NCI-H2171 treated with DMSO at 0.1 percent for 48 hours (cell line): ENCODE data around the gene RTP4.
A peak's percentile ranks its signal among the peaks of the same experiment; 100 is the strongest.
"Not testable (repeated sequence)": the region's sequence is repeated elsewhere in the genome, so short reads cannot be mapped to it uniquely, and the experiment has no call there.

Experiments used
- DNase-seq: peaks from one replicate; lab custom pipeline; 2025; lab: John Stamatoyannopoulos, UW

Gene RTP4

DNA sequence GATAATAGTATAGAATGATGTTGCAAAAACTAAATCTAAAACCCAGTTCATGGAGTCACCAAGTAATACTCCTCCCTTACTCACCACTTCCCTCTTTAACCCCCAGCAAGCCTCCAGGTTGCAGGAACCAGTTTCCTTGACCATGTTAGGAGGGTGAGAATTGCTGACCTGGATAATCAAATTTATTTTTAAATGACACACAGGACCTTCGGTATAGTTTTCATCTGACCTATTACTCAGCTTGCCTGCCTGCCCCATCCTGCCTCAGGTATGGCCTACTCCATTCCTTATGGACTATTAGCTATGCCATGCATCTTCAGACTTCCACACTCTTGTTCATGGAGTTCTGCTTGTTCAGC lies 883 bp downstream of the RTP4 start:
- no peak for DNase-seq

DNA sequence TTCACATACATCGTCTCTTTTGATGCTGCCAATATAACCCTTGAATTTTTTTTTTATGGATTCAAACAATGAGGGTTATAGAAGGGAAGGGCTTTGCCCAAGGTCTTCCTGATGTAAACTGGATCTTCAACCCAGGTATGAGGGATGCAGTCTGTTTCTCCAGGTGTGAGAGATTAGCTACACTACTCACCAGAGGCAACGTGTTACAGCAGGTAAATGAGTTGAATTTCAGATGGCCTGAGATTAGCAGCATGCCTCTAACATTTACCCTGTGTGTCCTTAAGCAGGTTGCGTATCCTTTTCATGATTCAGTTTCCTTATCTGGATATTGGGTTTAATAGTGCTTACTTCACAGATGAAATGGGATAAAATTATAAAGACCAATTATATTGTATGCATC lies 1.9 kb downstream of the RTP4 start:
- DNase-seq, result no peak

DNA sequence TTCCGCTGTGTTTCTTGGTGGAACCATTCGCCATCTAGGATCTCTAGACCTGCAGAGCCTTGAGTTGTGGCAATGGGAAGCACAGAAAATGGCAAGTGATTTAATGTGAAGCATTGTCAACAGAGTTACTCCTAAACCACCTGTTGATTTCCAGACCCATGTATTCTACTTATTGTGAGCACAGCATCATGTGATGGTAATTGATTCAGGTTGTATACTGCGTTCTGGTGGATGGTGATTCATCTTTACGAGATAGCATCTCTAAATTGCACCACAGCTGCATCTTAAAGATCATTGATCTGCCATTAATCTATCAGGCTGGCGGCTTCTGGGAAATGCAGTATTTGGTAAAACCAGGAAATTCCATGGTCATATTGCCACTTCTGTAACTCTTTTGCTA lies 7.4 kb downstream of the RTP4 start:
- DNase-seq, result no peak

DNA sequence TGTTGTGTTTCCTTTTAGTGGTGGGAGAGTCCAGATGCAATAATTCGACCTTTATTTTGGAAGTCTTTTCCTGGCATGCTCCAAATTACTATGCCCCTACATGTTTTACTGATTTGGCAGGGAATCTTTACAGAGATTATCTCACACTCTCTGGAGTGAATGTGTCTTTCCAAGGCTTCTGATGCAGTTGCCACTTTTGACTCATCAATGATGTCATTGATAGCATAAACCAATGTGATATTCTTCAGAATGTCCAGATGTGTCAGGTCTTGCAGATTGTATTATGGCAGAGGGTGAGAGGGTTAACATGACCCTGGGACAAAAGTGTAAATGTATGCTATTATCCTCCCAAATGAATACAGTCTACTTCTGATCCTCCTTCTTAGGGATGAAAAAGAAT lies 9.7 kb downstream of the RTP4 start:
- DNase-seq, result no peak

DNA sequence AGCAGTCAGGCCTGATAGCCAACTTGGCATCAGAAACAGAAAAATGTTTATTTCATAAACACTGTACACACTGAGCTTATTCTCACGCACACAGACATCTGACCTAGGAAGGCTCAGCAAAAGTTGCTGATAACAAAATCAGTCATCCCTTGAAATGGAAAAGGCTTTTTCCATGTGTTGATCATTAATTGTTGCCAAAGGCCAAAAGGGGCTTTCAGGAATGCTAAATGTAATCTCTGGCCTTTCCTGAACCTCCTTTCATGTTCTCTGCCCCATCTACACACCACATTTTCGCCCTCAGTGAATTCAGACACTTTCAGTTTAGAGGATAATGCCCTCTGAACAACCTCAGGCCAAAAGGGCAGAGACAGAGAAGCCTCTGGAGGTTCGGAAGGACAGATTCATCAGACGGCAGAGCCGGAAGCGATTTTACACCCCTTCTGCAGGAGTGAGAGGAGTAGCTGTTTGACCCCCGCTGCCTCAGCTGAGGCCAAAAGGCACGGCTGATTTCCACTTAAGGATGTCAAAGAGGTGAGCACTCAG lies 14.5 kb downstream of the RTP4 start:
- no peak for DNase-seq

DNA sequence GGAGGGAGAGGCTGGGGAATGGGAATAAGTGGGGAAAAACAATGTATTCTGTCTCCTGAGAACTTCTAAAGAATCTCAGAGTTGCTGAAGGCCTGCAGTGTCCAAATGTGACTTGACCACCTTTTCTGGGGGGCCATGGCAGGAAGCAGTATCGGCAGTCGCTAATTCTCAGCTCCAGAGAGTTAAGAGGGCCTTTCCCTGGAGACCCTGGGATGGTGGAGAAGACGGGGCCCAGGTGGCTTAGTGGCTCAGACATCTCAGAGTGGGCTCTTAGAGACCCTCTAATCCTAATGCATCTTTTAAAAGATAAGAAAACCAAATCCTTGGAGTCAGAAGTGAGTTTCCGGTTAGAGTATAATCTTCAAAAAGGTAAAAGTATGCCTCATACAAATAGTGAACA lies 15.1 kb downstream of the RTP4 start:
- no peak for DNase-seq

DNA sequence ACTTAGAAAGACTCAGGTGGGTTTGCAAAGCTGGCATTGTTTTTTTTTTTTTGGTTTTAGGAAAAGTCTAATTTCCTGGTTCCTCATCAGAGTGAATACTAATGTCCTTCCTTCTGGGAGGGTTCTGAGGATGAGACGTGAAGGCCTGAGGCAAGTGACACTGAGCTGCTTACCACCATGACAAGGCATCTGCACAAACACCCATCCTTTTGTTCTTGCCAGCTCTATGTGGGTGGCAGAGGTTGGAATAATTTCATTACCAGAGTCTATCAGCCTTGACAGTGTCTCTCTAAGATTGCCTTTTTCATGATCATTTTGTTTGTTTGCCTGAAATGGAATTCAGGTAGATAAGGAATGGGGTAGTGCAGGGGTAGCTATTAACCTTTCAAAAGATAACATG lies 17.1 kb downstream of the RTP4 start:
- DNase-seq, result no peak

DNA sequence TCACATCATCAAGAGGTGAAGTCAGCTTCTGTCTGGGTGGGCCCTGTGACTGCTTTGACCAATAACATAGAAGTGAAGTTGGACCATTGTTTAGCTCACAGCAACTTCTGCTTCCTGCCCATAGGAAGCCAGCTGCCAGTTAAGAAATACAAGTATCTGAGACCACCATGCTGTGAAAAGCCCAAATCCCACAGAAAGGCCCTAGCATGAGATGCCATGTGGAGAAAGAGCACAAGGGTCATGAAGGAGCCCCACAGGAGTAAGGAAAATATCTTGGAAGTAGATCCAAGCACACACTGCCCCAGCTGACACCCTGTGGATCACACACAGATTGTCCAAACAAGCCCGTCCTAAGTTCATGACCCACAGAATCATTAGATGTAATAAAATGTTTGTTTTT lies 28.5 kb downstream of the RTP4 start:
- DNase-seq, result no peak

DNA sequence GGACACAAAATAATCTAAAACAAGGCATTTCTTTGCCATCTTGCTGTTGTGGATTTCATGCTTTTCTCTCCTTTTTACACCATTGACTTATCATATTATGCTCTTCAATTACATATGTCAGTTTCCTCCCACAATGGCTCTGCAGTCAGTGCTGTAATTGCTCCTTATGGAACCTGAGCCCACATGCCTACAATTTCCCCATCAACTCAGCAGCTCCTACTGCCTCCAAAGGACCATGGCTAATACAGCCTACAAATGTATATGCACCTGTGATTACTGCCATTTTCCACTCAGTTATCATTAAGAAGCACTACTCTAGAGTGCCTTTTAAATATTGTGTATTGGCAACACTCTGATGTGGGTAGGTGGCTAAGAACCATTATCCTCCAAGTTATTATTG lies 30.8 kb downstream of the RTP4 start:
- DNase-seq, result no peak

DNA sequence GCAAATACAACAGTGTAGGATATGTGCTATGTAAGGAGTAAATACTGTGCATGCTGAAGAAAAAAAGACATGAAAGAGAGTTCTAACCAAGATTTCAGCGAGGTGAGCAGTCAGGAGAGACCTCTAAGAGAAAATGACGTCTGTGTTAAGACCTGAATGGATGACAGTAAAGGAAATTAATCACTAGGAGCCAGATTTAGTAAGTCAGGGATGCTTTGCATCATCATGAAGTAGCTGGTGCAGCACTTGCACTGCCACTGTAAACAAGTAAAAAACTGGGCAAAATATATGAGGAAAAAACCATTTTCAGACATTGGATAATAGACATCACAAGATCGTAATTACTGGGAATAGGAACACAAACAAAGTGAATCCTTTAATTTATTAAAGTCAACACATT lies 32.6 kb downstream of the RTP4 start:
- no peak for DNase-seq

DNA sequence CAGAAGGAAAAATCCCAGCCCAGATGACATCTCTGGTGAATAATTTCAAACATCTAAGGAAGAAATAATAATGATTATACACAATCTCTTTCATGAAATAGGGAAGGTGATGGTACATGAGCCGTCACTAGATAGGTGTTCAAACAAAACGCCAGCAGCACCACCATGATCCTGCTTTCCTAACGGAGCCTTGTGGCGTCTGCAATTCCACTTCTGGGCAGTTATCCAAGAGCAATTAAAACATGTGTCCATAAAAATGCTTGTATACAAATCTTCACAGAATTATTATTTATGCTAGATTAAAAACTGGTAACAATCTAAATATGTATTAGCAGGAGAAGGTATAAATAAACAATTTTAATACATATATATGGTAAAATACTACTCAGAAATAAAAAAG lies 33.7 kb downstream of the RTP4 start:
- DNase-seq, result peak; percentile 27

DNA sequence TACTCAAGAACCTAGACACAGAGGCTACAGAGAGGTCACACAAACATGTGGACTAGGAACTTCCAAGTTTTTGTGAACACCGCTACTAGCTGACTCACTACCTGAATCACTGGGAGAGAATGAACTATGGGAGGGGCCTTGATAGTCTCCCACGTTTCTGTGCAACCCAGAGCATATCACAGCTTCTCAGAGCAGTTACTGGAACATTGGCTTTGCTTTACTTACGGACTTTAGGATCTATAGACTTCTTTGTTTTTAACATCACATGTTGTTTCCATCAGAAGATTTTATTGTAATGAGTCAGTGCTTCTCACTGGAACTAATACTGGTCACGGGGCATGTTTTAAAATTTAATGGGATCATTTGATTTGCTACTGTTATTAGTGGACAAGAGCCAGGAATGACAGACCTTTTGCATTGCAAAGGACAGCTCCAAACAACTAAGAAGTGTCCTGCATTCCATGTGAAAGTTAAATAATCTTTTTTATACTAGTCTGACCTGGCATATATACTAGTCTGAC lies 35.6 kb downstream of the RTP4 start:
- no peak for DNase-seq

DNA sequence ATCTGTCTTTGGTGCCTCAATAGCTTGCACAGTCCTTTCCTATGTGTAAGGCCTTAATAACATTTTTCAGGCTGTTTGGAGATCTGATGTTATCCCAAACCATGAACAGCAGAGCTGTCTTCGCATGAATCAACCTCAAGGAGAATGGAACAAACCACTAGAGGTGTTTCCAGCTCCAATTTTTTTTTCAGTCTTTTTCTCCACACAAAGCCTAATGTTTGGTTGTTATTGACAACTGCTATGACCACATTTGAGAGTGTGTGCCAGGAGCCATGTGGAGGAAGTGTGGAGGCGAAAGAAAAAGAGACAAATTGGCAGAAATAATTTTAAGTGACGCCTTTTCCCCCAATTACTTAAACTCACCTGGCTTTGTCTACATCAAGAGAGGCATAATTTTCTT lies 38.7 kb downstream of the RTP4 start:
- DNase-seq, result no peak

DNA sequence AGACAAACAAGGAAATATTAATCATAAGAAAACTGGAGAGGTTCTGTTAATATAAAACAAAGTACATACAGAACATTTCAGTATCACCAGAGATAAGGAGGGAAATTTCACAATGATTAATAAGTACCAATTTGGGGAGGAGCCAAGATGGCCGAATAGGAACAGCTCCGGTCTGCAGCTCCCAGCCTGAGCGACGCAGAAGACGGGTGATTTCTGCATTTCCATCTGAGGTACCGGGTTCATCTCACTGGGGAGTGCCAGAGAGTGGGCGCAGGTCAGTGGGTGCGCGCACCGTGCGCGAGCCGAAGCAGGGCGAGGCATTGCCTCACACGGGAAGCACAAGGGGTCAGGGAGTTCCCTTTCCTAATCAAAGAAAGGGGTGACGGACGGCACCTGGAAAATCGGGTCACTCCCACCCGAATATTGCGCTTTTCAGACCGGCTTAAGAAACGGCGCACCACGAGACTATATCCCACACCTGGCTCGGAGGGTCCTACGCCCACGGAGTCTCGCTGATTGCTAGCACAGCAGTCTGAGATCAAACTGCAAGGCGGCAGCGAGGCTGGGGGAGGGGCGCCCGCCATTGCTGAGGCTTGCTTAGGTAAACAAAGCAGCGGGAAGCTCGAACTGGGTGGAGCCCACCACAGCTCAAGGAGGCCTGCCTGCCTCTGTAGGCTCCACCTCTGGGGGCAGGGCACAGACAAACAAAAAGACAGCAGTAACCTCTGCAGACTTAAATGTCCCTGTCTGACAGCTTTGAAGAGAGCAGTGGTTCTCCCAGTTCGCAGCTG lies 44.0 kb downstream of the RTP4 start:
- not testable (repeated sequence) for DNase-seq
